GM12865 (cell line): Measurements from ENCODE around the gene KMT2B.
"Not testable (repeated sequence)": the region's sequence is repeated elsewhere in the genome, so short reads cannot be mapped to it uniquely, and the experiment has no call there.

Source experiments
- DNase-seq: peaks from one replicate; pipeline ENCODE4 v3.0.0; 2010; ENCODE audit warnings: low read depth
- H3K4me3 ChIP-seq: 2 replicates; pipeline ENCODE4 v1.5.1; 2011; ENCODE audit warnings: mild to moderate bottlenecking, low read depth, low read length, control low read depth
- TF ChIP-seq, protein P1 (sequence below): IDR thresholded peaks from 2 replicates; pipeline ENCODE4 v1.5.1; 2011; ENCODE audit warnings: low read length, control low read depth, low read depth, inconsistent platforms; ENCODE audit not compliant: insufficient read depth; ENCODE audit errors: missing control alignments

Gene KMT2B

DNA sequence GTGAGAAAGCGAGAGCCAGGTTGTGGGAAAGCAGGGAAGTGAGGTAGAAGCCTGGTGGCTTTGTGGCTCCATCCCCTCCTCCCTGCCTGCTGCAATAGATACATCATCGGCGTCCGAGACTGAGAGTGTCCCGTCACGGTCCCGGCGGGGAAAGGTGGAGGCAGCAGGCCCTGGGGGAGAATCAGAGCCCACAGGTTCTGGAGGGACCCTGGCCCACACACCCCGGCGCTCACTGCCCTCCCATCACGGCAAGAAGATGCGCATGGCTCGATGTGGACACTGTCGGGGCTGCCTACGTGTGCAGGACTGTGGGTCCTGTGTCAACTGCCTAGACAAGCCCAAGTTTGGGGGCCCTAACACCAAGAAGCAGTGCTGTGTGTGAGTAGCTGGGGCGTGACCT lies 5.1 kb downstream of the KMT2B start:
- DNase-seq, result no peak

DNA sequence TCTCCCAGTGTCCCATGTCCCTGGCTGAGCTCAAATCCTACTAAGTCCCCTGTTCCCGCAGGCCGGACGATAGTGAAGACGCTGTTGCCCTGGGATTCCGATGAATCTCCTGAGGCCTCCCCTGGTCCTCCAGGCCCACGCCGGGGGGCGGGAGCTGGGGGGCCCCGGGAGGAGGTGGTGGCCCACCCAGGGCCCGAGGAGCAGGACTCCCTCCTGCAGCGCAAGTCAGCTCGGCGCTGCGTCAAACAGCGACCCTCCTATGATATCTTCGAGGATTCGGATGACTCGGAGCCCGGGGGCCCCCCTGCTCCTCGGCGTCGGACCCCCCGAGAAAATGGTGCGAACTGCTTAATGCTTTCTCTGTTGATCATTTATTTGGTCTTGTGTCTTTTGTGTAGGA lies 5.9 kb downstream of the KMT2B start:
- H3K4me3 ChIP-seq, result no peak overlapping the region
- TF ChIP-seq, protein P1, sequence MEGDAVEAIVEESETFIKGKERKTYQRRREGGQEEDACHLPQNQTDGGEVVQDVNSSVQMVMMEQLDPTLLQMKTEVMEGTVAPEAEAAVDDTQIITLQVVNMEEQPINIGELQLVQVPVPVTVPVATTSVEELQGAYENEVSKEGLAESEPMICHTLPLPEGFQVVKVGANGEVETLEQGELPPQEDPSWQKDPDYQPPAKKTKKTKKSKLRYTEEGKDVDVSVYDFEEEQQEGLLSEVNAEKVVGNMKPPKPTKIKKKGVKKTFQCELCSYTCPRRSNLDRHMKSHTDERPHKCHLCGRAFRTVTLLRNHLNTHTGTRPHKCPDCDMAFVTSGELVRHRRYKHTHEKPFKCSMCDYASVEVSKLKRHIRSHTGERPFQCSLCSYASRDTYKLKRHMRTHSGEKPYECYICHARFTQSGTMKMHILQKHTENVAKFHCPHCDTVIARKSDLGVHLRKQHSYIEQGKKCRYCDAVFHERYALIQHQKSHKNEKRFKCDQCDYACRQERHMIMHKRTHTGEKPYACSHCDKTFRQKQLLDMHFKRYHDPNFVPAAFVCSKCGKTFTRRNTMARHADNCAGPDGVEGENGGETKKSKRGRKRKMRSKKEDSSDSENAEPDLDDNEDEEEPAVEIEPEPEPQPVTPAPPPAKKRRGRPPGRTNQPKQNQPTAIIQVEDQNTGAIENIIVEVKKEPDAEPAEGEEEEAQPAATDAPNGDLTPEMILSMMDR, result no peak
- no peak for DNase-seq

More for the DNA sequence above, 5.1 kb downstream of the KMT2B start:
- TF ChIP-seq, protein P1, result no peak
- no peak overlapping the region for H3K4me3 ChIP-seq

DNA sequence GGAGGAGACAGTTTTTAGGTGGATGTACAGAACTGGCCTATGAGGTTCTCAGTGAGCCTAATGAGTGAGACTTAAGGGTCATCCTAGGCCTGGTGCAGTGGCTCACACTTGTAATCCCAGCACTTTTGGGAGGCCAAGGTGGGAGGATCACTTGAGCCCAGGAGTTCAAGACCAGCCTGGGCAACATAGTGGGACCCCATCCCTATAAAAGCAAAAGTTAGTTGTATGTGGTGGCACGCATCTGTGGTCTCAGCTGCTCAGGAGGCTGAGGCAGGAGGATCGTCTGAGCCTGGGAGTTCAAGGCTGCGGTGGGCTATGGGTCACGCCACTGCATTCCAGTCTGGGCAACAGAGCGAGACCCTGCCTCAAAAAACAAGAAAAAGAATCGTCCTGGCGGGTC lies 6.3 kb downstream of the KMT2B start:
- H3K4me3 ChIP-seq, DNase-seq: not testable (repeated sequence)

DNA sequence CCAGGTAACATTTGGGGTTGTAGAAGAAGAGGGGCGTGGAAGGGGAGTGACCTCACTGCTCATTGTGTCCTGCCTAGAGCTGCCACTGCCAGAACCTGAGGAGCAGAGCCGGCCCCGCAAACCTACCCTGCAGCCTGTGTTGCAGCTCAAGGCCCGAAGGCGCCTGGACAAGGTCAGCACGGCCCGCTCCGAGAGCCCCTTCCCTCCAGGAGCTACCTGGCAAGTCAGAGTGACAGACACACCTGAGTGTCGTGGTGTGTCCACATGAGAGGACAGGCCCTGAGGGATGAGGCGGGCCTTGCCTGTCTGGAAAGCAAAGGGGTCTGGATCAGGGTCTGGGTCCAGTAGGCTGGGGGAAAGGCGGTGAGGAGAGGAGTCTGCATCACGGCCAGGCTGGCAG lies 6.8 kb downstream of the KMT2B start:
- no peak overlapping the region for H3K4me3 ChIP-seq
- DNase-seq, result no peak
- TF ChIP-seq, protein P1, result no peak

DNA sequence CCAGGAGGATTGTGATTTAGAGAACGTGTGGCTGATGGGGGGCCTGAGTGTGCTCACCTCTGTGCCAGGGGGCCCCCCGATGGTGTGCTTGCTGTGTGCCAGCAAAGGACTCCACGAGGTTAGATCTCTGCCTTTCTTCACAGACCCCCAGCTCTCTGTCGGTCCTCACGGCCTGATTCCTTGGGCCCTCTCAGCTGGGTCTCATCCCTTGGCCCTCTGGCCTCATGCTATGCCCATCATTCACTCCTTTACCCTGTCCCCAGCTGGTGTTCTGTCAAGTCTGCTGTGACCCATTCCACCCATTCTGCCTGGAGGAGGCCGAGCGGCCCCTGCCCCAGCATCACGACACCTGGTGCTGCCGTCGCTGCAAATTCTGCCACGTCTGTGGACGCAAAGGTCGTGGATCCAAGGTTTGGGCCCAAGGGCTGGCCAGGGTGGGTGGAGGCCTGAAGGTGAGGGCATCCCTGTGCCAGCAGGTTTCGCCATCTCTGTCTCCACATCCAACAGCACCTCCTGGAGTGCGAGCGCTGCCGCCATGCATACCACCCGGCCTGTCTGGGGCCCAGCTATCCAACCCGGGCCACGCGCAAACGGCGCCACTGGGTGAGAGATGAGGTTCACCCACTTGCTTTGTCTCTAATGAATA lies 7.5 kb downstream of the KMT2B start:
- TF ChIP-seq, protein P1, result no peak
- no peak overlapping the region for H3K4me3 ChIP-seq
- no peak for DNase-seq

DNA sequence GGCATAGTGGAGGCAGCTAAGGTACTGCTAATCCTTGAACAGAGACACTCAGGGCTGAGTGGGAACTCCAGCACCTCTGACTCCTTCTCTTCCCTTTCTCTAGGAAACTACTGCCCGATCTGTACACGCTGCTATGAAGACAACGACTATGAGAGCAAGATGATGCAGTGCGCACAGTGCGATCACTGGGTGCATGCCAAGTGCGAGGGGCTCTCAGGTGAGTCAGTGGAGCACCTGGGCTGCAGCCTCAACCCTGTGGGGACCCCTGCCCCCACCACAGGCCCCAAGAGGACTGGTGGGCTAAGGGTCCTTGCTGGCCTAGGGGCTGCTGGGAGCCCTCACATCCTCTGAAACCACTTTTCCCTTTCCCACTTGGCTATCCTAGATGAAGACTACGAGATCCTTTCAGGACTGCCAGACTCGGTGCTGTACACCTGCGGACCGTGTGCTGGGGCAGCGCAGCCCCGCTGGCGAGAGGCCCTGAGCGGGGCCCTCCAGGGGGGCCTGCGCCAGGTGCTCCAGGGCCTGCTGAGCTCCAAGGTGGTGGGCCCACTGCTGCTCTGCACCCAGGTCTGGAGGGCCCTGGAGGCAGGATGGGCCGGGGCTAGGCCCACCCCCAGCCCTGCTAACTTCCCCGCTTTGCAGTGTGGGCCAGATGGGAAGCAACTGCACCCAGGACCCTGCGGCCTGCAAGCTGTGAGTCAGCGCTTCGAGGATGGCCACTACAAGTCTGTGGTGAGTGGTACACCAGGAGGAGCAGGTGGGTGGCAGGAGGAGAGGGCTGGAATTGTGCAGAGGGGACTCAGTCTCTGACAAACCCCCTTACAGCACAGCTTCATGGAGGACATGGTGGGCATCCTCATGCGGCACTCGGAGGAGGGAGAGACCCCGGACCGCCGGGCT lies 9.5 kb downstream of the KMT2B start:
- TF ChIP-seq, protein P1, result no peak
- H3K4me3 ChIP-seq, result no peak overlapping the region
- no peak for DNase-seq

DNA sequence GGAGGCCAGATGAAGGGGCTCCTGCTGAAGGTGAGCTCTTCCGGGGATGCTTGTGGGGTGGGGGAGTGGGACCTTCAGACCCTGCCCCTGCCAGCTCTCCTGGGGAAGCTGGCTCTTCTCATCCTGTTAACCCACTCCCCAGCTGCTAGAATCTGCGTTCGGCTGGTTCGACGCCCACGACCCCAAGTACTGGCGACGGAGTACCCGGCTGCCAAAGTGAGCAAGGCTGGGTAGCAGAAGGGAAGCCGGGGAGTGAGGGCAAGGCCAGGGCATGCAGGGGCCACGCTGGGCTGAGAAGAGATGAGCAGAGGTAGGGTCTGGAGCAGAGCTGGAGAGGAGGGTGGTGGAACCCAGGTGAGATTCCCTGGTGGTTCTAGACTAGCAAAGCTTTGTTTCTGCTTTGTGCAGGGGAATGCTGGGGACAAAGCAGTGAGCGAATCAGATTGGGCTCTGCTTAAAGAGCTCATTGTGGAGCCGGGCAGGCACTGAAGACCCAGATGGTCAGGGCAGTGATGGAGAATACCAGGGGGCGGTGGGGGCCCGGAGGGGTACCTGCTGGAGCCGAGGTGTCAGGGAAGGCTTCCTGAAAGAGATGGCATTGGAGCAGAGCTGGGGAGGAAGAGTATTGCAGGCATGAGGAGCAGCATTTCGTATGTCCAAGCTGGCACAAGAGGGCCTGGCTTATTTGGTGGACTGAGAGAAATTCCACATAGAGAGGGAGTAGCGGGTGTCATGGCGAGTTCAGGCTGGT lies 10.3 kb downstream of the KMT2B start:
- H3K4me3 ChIP-seq, result no peak overlapping the region
- no peak for DNase-seq
- TF ChIP-seq, protein P1, result no peak
